T-helper 17 cell (primary cell): ENCODE data around the gene USP35. TPM values are rescaled to one million over a fixed set of nuclear protein-coding genes. Genes with fewer than 3 reads are reported as not detected.

Experiments
- ATAC-seq: fragments of 150-1000 bp; cut with Tn5 transposase; 2 replicates; pipeline ENCODE4 v1.10.0; 2021; ENCODE audit warnings: mild to moderate bottlenecking, moderate library complexity
- DNase-seq, 3 donors: peaks; one replicate each; pipeline versions ENCODE4 v3.0.0 to v3.0.0-alpha.2; 2020 to 2021
- H3K9me3 ChIP-seq: one replicate; pipeline ENCODE4 v1.7.0; 2013; ENCODE audit warnings: low read length, mild to moderate bottlenecking; ENCODE audit not compliant: control insufficient read depth, poor library complexity, severe bottlenecking
- H3K27ac Mint-ChIP-seq: one replicate; pipeline ENCODE4 v1.8.0; 2022; ENCODE audit warnings: mild to moderate bottlenecking, moderate library complexity, mixed read lengths
- H3K27me3 Mint-ChIP-seq: one replicate; pipeline ENCODE4 v1.8.0; 2022; ENCODE audit warnings: mixed read lengths
- H3K36me3 Mint-ChIP-seq: one replicate; pipeline ENCODE4 v1.8.0; 2022; ENCODE audit warnings: low read depth, mixed read lengths
- H3K4me1 Mint-ChIP-seq: one replicate; pipeline ENCODE4 v1.8.0; 2022; ENCODE audit warnings: mild to moderate bottlenecking, mixed read lengths
- H3K4me3 Mint-ChIP-seq: one replicate; pipeline ENCODE4 v1.8.0; 2022; ENCODE audit warnings: mild to moderate bottlenecking, moderate library complexity, mixed read lengths
- total RNA-seq, 4 donors: library from RNA in 2 of 4; stranded (reverse) in 2 of 4; gene quantifications; one replicate each; pipeline ENCODE4 v1.2.3 and lab custom pipeline; 2022 to 2026

The USP35 gene
- total RNA-seq, 2 donors from 2014 or later: 10.5 to 13.4 TPM

GRCh38 chr11:78176605-78177141 lies 12.0 kb upstream of the USP35 start:
- DNase-seq (no peak), ATAC-seq (no peak)
- Mint-ChIP-seq H3K36me3 (peaks cover 4% of the 10 kb centered on the region), H3K27ac (peak overlapping the region; percentile 2), H3K27me3 (no peaks in the 10 kb centered on the region), H3K4me3 (no peak overlapping the region), H3K4me1 (peaks cover 16% of the 10 kb centered on the region)
- H3K9me3 ChIP-seq: no peaks in the 10 kb centered on the region

GRCh38 chr11:78177216-78177615 lies 11.5 kb upstream of the USP35 start:
- H3K36me3 Mint-ChIP-seq: peaks cover 4% of the 10 kb centered on the region
- H3K27ac Mint-ChIP-seq: no peak overlapping the region

GRCh38 chr11:78179459-78180071 lies 9.2 kb upstream of the USP35 start:
- no peaks in the 10 kb centered on the region for H3K36me3 Mint-ChIP-seq
- H3K27ac Mint-ChIP-seq: no peak overlapping the region
- ATAC-seq (no peak), DNase-seq (no peak)
- no peaks in the 10 kb centered on the region for H3K9me3 ChIP-seq
- no peak overlapping the region for H3K4me3 Mint-ChIP-seq
- H3K27me3 Mint-ChIP-seq: no peaks in the 10 kb centered on the region
- H3K4me1 Mint-ChIP-seq: peaks cover 11% of the 10 kb centered on the region

More at GRCh38 chr11:78177216-78177615, 11.5 kb upstream of the USP35 start:
- H3K4me1 Mint-ChIP-seq: peaks cover 16% of the 10 kb centered on the region
- no peak for DNase-seq
- no peaks in the 10 kb centered on the region for H3K9me3 ChIP-seq
- H3K27me3 Mint-ChIP-seq: no peaks in the 10 kb centered on the region
- H3K4me3 Mint-ChIP-seq: no peak overlapping the region
- ATAC-seq: no peak

- Mint-ChIP-seq H3K4me3 (no peak overlapping the region), H3K27me3 (no peaks in the 10 kb centered on the region), H3K36me3 (no peaks in the 10 kb centered on the region), H3K4me1 (peaks cover 11% of the 10 kb centered on the region), H3K27ac (no peak overlapping the region)
- H3K9me3 ChIP-seq: no peaks in the 10 kb centered on the region
- DNase-seq (no peak), ATAC-seq (no peak)
Observed at GRCh38 chr11:78180751-78181150, 8.0 kb upstream of the USP35 start.

GRCh38 chr11:78181185-78181584 lies 7.5 kb upstream of the USP35 start:
- peaks cover 11% of the 10 kb centered on the region for H3K4me1 Mint-ChIP-seq
- no peaks in the 10 kb centered on the region for H3K27me3 Mint-ChIP-seq

GRCh38 chr11:78187366-78188285 lies 1.1 kb upstream of the USP35 start:
- peak in 1 of 3 donors; percentile 38 for DNase-seq
- H3K4me1 Mint-ChIP-seq: peaks cover 41% of the 10 kb centered on the region
- H3K4me3 Mint-ChIP-seq: peak overlapping the region; percentile 99
- ATAC-seq: peak; percentile 61
- H3K9me3 ChIP-seq: no peaks in the 10 kb centered on the region
- H3K36me3 Mint-ChIP-seq: peaks cover 3% of the 10 kb centered on the region
- peak overlapping the region; percentile 99 for H3K27ac Mint-ChIP-seq
- H3K27me3 Mint-ChIP-seq: no peaks in the 10 kb centered on the region

More at GRCh38 chr11:78181185-78181584, 7.5 kb upstream of the USP35 start:
- DNase-seq (no peak), ATAC-seq (no peak)
- Mint-ChIP-seq H3K4me3 (no peak overlapping the region), H3K36me3 (no peaks in the 10 kb centered on the region), H3K27ac (no peak overlapping the region)
- no peaks in the 10 kb centered on the region for H3K9me3 ChIP-seq

- Mint-ChIP-seq H3K36me3 (peaks cover 3% of the 10 kb centered on the region), H3K4me1 (peaks cover 50% of the 10 kb centered on the region), H3K27me3 (no peaks in the 10 kb centered on the region), H3K4me3 (peak overlapping the region; percentile 99), H3K27ac (peak overlapping the region; percentile 99)
- no peak for DNase-seq
- no peak for ATAC-seq
- no peaks in the 10 kb centered on the region for H3K9me3 ChIP-seq
Observed at GRCh38 chr11:78189174-78189724, 530 bp downstream of the USP35 start.

- H3K27ac Mint-ChIP-seq: peak overlapping the region; percentile 99
- no peak for ATAC-seq
- peak overlapping the region; percentile 99 for H3K4me3 Mint-ChIP-seq
- H3K36me3 Mint-ChIP-seq: peaks cover 3% of the 10 kb centered on the region
- H3K27me3 Mint-ChIP-seq: no peaks in the 10 kb centered on the region
- no peak for DNase-seq
- H3K4me1 Mint-ChIP-seq: peaks cover 56% of the 10 kb centered on the region
- no peaks in the 10 kb centered on the region for H3K9me3 ChIP-seq
Observed at GRCh38 chr11:78189851-78190250, 1.1 kb downstream of the USP35 start.

- peak overlapping the region; percentile 99 for H3K27ac Mint-ChIP-seq
- ATAC-seq (no peak), DNase-seq (no peak)
- H3K9me3 ChIP-seq: no peaks in the 10 kb centered on the region
- peak overlapping the region; percentile 99 for H3K4me3 Mint-ChIP-seq
- H3K27me3 Mint-ChIP-seq: no peaks in the 10 kb centered on the region
- H3K36me3 Mint-ChIP-seq: peaks cover 3% of the 10 kb centered on the region
- peaks cover 57% of the 10 kb centered on the region for H3K4me1 Mint-ChIP-seq
Observed at GRCh38 chr11:78190374-78190773, 1.7 kb downstream of the USP35 start.

GRCh38 chr11:78190871-78191538 lies 2.3 kb downstream of the USP35 start:
- no peak for ATAC-seq

GRCh38 chr11:78192223-78192719 lies 3.6 kb downstream of the USP35 start:
- no peaks in the 10 kb centered on the region for H3K9me3 ChIP-seq
- ATAC-seq: no peak
- Mint-ChIP-seq H3K27me3 (no peaks in the 10 kb centered on the region), H3K4me1 (peaks cover 49% of the 10 kb centered on the region), H3K27ac (peak overlapping the region; percentile 85), H3K36me3 (peaks cover 3% of the 10 kb centered on the region), H3K4me3 (no peak overlapping the region)
- no peak for DNase-seq

More at GRCh38 chr11:78190871-78191538, 2.3 kb downstream of the USP35 start:
- DNase-seq: no peak
- H3K36me3 Mint-ChIP-seq: peaks cover 3% of the 10 kb centered on the region
- H3K9me3 ChIP-seq: no peaks in the 10 kb centered on the region
- peaks cover 57% of the 10 kb centered on the region for H3K4me1 Mint-ChIP-seq
- no peaks in the 10 kb centered on the region for H3K27me3 Mint-ChIP-seq
- H3K4me3 Mint-ChIP-seq: peak overlapping the region; percentile 56
- peak overlapping the region; percentile 99 for H3K27ac Mint-ChIP-seq

GRCh38 chr11:78192911-78193351 lies 4.2 kb downstream of the USP35 start:
- Mint-ChIP-seq H3K4me3 (peak overlapping the region; percentile 25), H3K27ac (peak overlapping the region; percentile 85)

More at GRCh38 chr11:78192911-78193351, 4.2 kb downstream of the USP35 start:
- Mint-ChIP-seq H3K27me3 (no peaks in the 10 kb centered on the region), H3K36me3 (peaks cover 3% of the 10 kb centered on the region), H3K4me1 (peaks cover 42% of the 10 kb centered on the region)
- DNase-seq (no peak), ATAC-seq (no peak)
- H3K9me3 ChIP-seq: no peaks in the 10 kb centered on the region
